ENCODE results near the gene TNNI3K. TPM values are rescaled to one million over a fixed set of nuclear protein-coding genes. Genes with fewer than 3 reads are reported as not detected.

The TNNI3K gene
- polyA plus RNA-seq, 1 donor from 2014 or later, result 3.5 TPM

- no peak within 1 kb of the TSS for H2AFZ ChIP-seq (ENCODE audit: low read depth, low read length)
- no peaks in the 10 kb centered on the region for H3K79me2 ChIP-seq (replicated peaks; ENCODE audit: insufficient read depth, low read length)
- H3K27me3 ChIP-seq (ENCODE audit: insufficient read depth, low read depth, low read length), result no peaks in the 10 kb centered on the region
- H3K9me3 ChIP-seq (ENCODE audit: low read length), result no peaks in the 10 kb centered on the region
- H3K4me2 ChIP-seq (ENCODE audit: low read length), result no peak within 1 kb of the TSS
- no peaks in the 10 kb centered on the region for H3K9me2 ChIP-seq (ENCODE audit: insufficient read depth, low read length)
- H3K9ac ChIP-seq (ENCODE audit: low read length), result no peak within 1 kb of the TSS
- no peak within 1 kb of the TSS for H3K4me3 ChIP-seq (ENCODE audit: low read length)
- H4K20me1 ChIP-seq (ENCODE audit: insufficient read depth), result no peaks in the 10 kb centered on the region
- H3K36me3 ChIP-seq (ENCODE audit: insufficient read depth, low read length), result no peaks in the 10 kb centered on the region
- H3K27ac ChIP-seq (ENCODE audit: low read length), result no peak within 1 kb of the TSS
- TF ChIP-seq RAD21 (conservative IDR thresholded peaks at IDR 0.05), result no peak
- no peak for TF ChIP-seq POLR2AphosphoS5 (IDR thresholded peaks at IDR 0.05)
- no peak for TF ChIP-seq TAF1 (IDR thresholded peaks at IDR 0.05; ENCODE audit: low read depth)
- H3F3A ChIP-seq (ENCODE audit: insufficient read depth, low read length, poor library complexity, severe bottlenecking), result peaks cover under 1% of the 10 kb centered on the region
Measured at GRCh38 chr1:74512170-74512915, 277.2 kb downstream of the TNNI3K start, which contains the start of gene LRRC53. Gene LRRC53, minus strand, starts transcription at chr1:74512611. Its CDS starts 29,262 bp downstream, at chr1:74483349.

GRCh38 chr1:74513411-74514300, 278.5 kb downstream of the TNNI3K start:
- no peaks in the 10 kb centered on the region for H3K36me3 ChIP-seq (ENCODE audit: insufficient read depth, low read length)
- H3K9me2 ChIP-seq (ENCODE audit: insufficient read depth, low read length), result no peaks in the 10 kb centered on the region
- no peak overlapping the region for H3K4me2 ChIP-seq (ENCODE audit: low read length)
- no peaks in the 10 kb centered on the region for H3K27me3 ChIP-seq (ENCODE audit: insufficient read depth, low read depth, low read length)
- H2AFZ ChIP-seq (ENCODE audit: low read depth, low read length), result no peak overlapping the region
- H3K4me3 ChIP-seq (ENCODE audit: low read length), result no peak overlapping the region
- no peaks in the 10 kb centered on the region for H4K20me1 ChIP-seq (ENCODE audit: insufficient read depth)
- no peak overlapping the region for H3K9ac ChIP-seq (ENCODE audit: low read length)
- H3K79me2 ChIP-seq (replicated peaks; ENCODE audit: insufficient read depth, low read length), result no peaks in the 10 kb centered on the region
- no peak for TF ChIP-seq TAF1 (IDR thresholded peaks at IDR 0.05; ENCODE audit: low read depth)
- peak; percentile 13 for TF ChIP-seq POLR2AphosphoS5 (IDR thresholded peaks at IDR 0.05)
- no peak for TF ChIP-seq EZH2 (IDR thresholded peaks at IDR 0.05; ENCODE audit: borderline replicate concordance, insufficient read depth, low read length, poor library complexity, severe bottlenecking)
- TF ChIP-seq RAD21 (conservative IDR thresholded peaks at IDR 0.05), result no peak
- TF ChIP-seq MXI1 (conservative IDR thresholded peaks at IDR 0.05; ENCODE audit: poor library complexity, severe bottlenecking), result no peak
- H3K9me3 ChIP-seq (ENCODE audit: low read length), result no peaks in the 10 kb centered on the region
- no peaks in the 10 kb centered on the region for H3F3A ChIP-seq (ENCODE audit: insufficient read depth, low read length, poor library complexity, severe bottlenecking)
- H3K27ac ChIP-seq (ENCODE audit: low read length), result no peak overlapping the region

GRCh38 chr1:74517599-74518051, 282.4 kb downstream of the TNNI3K start:
- Histone ChIP-seq H2AFZ (ENCODE audit: low read depth, low read length) (no peak overlapping the region), H3K9me2 (ENCODE audit: insufficient read depth, low read length) (no peaks in the 10 kb centered on the region), H4K20me1 (ENCODE audit: insufficient read depth) (no peaks in the 10 kb centered on the region), H3K9ac (ENCODE audit: low read length) (no peak overlapping the region), H3K4me2 (ENCODE audit: low read length) (no peak overlapping the region), H3K4me3 (ENCODE audit: low read length) (no peak overlapping the region), H3F3A (ENCODE audit: insufficient read depth, low read length, poor library complexity, severe bottlenecking) (no peaks in the 10 kb centered on the region), H3K27ac (ENCODE audit: low read length) (no peak overlapping the region), H3K27me3 (ENCODE audit: insufficient read depth, low read depth, low read length) (no peaks in the 10 kb centered on the region), H3K36me3 (ENCODE audit: insufficient read depth, low read length) (no peaks in the 10 kb centered on the region), H3K9me3 (ENCODE audit: low read length) (no peaks in the 10 kb centered on the region), H3K79me2 (replicated peaks; ENCODE audit: insufficient read depth, low read length) (no peaks in the 10 kb centered on the region)
- TF ChIP-seq TAF1 (IDR thresholded peaks at IDR 0.05; ENCODE audit: low read depth) (no peak), EP300 (conservative IDR thresholded peaks at IDR 0.05; ENCODE audit: poor library complexity, severe bottlenecking) (no peak), POLR2AphosphoS5 (IDR thresholded peaks at IDR 0.05) (no peak), EZH2 (IDR thresholded peaks at IDR 0.05; ENCODE audit: borderline replicate concordance, insufficient read depth, low read length, poor library complexity, severe bottlenecking) (no peak), CTCF (IDR thresholded peaks at IDR 0.05; ENCODE audit: poor library complexity, severe bottlenecking) (no peak)

All from neural cell (in vitro differentiated cells).